Osteocyte (in vitro differentiated cells): Measurements from ENCODE around the gene AKAP13. TPM values are rescaled to one million over a fixed set of nuclear protein-coding genes. Genes with fewer than 3 reads are reported as not detected.

ENCODE experiments used
- DNase-seq: peaks from one replicate; pipeline ENCODE4 v3.0.0; 2021; ENCODE audit warnings: mixed read lengths; ENCODE audit not compliant: unreplicated experiment; ENCODE audit errors: extremely low spot score
- H3K27ac Mint-ChIP-seq: one replicate; pipeline ENCODE4 v1.8.0; 2021; ENCODE audit warnings: mild to moderate bottlenecking, mixed read lengths; ENCODE audit not compliant: unreplicated experiment
- H3K27me3 Mint-ChIP-seq: one replicate; pipeline ENCODE4 v1.8.0; 2021; ENCODE audit warnings: mixed read lengths; ENCODE audit not compliant: unreplicated experiment
- H3K36me3 Mint-ChIP-seq: one replicate; pipeline ENCODE4 v1.8.0; 2021; ENCODE audit warnings: mixed read lengths; ENCODE audit not compliant: unreplicated experiment
- H3K4me1 Mint-ChIP-seq: one replicate; pipeline ENCODE4 v1.8.0; 2021; ENCODE audit warnings: mixed read lengths; ENCODE audit not compliant: unreplicated experiment
- H3K4me3 Mint-ChIP-seq: one replicate; pipeline ENCODE4 v1.8.0; 2021; ENCODE audit warnings: mild to moderate bottlenecking, moderate library complexity, mixed read lengths; ENCODE audit not compliant: unreplicated experiment
- H3K9me3 Mint-ChIP-seq: one replicate; pipeline ENCODE4 v1.8.0; 2021; ENCODE audit warnings: mixed read lengths; ENCODE audit not compliant: unreplicated experiment
- total RNA-seq: library from RNA; stranded (reverse); gene quantifications from 2 replicates; pipeline ENCODE4 v1.2.1, GENCODE V29; 2021
- TF ChIP-seq, protein P1 (sequence below): fragments of 200-600 bp; sonication (generic); IDR thresholded peaks from 2 replicates; pipeline ENCODE4 v1.5.0; 2021; ENCODE audit warnings: antibody characterized with exemption, mild to moderate bottlenecking, moderate library complexity

The AKAP13 gene
- total RNA-seq, 1 donor from 2014 or later, result 146 TPM

DNA sequence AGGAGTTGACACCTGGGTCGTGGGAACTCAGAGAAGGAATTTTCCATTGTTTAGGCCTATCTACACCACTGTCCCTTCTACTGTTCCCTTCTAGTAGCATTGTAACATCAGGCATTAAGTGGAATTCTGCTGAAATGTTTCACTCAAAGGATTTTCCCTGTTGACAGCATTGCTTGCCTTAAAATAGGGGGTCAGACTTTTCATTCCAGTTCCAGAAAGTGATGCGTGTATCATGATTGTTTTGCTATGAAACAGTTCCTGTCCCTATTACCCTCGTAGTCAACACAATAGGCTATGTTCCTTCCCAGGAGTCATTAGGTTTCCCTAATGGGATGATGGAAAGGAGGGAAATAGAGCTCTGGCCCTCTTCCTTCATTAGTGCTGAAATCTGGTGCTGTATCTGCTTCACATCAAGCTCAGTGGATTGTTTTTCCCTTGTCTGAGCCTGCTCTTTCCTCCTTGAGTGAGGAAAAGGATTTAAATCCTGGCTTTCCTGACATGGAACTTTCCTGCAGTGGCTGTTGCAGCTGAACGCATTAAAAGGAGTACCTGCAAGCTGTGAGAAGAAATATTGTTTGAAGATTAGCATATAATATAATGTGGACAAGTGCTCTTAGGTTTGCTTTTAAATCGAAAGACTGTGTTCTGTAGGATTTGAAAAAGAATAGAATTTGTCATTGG is 218.5 kb downstream of the AKAP13 start:
- peak overlapping the region; percentile 76 for H3K27ac Mint-ChIP-seq
- peaks cover 3% of the 10 kb centered on the region for H3K9me3 Mint-ChIP-seq
- H3K36me3 Mint-ChIP-seq, result peaks cover 23% of the 10 kb centered on the region
- H3K4me1 Mint-ChIP-seq, result peaks cover 31% of the 10 kb centered on the region
- H3K27me3 Mint-ChIP-seq, result no peaks in the 10 kb centered on the region
- H3K4me3 Mint-ChIP-seq, result no peak overlapping the region
- TF ChIP-seq, protein P1, sequence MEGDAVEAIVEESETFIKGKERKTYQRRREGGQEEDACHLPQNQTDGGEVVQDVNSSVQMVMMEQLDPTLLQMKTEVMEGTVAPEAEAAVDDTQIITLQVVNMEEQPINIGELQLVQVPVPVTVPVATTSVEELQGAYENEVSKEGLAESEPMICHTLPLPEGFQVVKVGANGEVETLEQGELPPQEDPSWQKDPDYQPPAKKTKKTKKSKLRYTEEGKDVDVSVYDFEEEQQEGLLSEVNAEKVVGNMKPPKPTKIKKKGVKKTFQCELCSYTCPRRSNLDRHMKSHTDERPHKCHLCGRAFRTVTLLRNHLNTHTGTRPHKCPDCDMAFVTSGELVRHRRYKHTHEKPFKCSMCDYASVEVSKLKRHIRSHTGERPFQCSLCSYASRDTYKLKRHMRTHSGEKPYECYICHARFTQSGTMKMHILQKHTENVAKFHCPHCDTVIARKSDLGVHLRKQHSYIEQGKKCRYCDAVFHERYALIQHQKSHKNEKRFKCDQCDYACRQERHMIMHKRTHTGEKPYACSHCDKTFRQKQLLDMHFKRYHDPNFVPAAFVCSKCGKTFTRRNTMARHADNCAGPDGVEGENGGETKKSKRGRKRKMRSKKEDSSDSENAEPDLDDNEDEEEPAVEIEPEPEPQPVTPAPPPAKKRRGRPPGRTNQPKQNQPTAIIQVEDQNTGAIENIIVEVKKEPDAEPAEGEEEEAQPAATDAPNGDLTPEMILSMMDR, result no peak
- no peak for DNase-seq

DNA sequence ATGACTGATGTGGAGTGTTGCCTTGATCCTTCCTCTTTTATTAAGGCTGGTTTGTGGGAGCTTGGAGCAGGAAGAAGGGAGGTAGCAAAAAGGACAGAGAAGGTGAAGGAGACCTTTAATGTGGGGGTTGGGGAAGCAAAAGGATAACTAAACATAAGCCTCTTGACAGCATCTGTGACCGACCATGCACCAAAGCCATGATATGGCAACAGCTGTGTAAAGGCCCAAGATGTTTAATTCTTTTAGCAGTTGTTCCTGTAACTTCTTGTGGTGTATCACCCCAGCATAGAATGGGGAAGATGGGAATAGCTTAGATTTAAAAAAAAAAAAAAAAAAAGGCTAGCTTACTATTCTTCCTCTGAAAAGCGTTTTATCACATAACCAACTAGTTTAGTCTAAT is 219.6 kb downstream of the AKAP13 start:
- Mint-ChIP-seq H3K27me3 (no peaks in the 10 kb centered on the region), H3K4me1 (peaks cover 33% of the 10 kb centered on the region), H3K36me3 (peaks cover 25% of the 10 kb centered on the region), H3K4me3 (no peak overlapping the region), H3K27ac (no peak overlapping the region), H3K9me3 (peaks cover 3% of the 10 kb centered on the region)
- TF ChIP-seq, protein P1, result no peak
- DNase-seq, result no peak

DNA sequence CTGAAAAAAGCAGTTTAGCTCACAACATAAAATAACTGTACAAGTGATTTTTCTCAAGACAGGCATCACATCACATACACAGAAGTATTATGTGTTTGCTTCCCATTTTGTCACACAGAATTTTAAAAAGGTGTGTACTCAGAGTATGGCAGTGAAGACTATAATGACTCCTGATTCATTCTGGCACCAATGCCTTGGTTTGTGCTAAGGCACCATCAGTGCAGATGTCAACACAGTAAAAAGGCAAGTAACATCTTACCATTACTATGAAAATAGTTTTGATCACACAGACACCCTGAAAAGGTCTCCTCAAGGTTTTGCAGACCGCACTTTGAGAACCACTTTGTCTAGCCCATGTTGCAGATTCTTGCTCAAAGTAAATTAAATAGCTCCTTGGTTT is 222.8 kb downstream of the AKAP13 start:
- Mint-ChIP-seq H3K27me3 (no peaks in the 10 kb centered on the region), H3K4me1 (peaks cover 20% of the 10 kb centered on the region), H3K27ac (no peak overlapping the region), H3K9me3 (no peaks in the 10 kb centered on the region), H3K36me3 (peaks cover 12% of the 10 kb centered on the region), H3K4me3 (no peak overlapping the region)
- TF ChIP-seq, protein P1, result no peak
- DNase-seq, result no peak

DNA sequence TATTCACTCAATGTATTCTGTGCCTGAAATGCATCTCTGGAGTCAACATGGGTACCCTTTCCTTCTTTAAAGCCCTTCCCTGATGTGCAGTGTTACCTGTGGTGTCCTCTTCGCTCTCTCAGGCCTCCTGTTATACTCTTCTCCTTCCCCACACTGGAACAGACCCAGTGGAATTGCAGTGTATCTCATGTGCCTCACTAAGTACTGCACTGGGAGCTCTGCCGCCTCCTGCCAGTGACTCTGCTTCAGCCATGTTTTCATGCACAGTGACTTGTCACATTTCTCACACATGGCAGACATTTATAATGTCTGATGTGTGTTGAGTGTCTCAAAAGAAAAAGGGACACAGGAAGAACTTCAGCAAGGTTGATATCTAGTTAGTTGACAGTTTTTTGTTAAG is 223.3 kb downstream of the AKAP13 start:
- TF ChIP-seq, protein P1, result no peak
- Mint-ChIP-seq H3K36me3 (peaks cover 12% of the 10 kb centered on the region), H3K9me3 (no peaks in the 10 kb centered on the region), H3K4me1 (peaks cover 15% of the 10 kb centered on the region), H3K27ac (no peak overlapping the region), H3K4me3 (no peak overlapping the region), H3K27me3 (no peaks in the 10 kb centered on the region)
- DNase-seq, result no peak

DNA sequence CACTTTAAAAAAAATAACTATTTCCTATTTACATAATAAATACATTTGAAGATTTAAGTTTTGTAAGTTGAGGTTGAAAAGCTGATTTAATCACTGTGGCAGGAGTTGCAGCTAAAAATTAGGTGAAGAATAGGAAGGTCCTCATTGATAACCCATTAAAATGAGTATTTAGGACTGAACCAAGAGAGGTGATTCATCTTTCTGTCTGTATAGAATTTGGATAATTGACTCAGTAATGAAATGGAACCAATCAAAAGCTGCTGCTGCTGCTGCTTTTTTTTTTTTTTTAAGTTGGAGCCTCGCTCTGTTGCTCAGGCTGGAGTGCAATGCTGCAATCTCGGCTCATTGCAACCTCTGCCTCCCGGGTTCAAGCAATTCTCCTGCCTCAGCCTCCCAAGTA is 223.8 kb downstream of the AKAP13 start:
- Mint-ChIP-seq H3K27ac (no peak overlapping the region), H3K4me3 (no peak overlapping the region), H3K36me3 (peaks cover 12% of the 10 kb centered on the region), H3K27me3 (no peaks in the 10 kb centered on the region), H3K9me3 (no peaks in the 10 kb centered on the region), H3K4me1 (peaks cover 10% of the 10 kb centered on the region)
- no peak for DNase-seq
- TF ChIP-seq, protein P1, result no peak
